Upper lobe of left lung (tissue), 4 donors: Measurements from ENCODE around the gene NUP214.

Experiments used
- EP300 ChIP-seq, 4 donors: sonication (generic); formaldehyde crosslinking; IDR thresholded peaks; one replicate each; pipeline ENCODE4 v1.5.1; 2017; ENCODE audit warnings: antibody characterized with exemption in 4 of 4, control low read depth in 2 of 4
- POLR2A ChIP-seq, 4 donors: fragments of 450-650 bp; IDR thresholded peaks; one replicate each; pipeline ENCODE4 v1.5.1; 2016 to 2017; ENCODE audit warnings: antibody characterized with exemption in 4 of 4, mild to moderate bottlenecking in 2 of 4
- POLR2AphosphoS5 ChIP-seq, 2 donors: sonication (generic); formaldehyde crosslinking; IDR thresholded peaks; one replicate each; pipeline ENCODE4 v1.5.1; 2017; ENCODE audit warnings: antibody characterized with exemption in 2 of 2

DNA sequence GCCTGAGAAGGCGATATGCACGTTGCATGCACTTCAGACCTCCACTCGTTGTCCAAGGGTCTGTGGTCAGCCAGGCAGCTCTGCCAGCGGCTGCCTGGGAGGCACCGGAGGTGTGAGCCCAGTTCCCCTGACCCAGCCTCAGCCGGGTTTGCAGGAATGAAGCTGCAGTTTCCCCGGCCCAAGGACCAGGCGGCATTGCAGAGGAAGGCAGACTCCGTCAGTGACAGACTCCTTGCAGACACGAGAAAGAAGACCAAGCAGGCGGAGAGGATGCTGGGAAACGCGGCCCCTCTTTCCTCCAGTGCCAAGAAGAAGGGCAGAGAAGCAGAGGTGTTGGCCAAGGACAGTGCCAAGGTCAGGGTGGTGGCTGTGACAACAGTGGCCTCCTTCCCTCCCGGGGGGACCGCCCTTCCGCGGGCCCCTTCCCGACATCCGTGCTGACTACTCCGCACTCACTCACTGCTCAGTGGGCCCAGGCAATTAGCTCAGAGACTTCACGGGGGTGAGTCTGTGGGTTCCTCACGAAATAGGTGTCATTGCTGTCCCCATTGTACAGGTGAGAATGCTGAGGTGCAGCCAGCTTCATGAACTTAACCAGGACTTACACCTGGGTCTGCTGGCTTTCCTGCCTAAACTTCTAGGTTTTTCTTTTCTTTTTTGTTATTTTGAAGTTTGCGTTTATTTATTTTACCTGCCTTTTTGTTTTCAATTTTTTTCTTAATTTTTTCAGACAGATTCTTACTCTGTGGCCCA, 39.8 kb upstream of the NUP214 start:
- TF ChIP-seq POLR2AphosphoS5 (IDR thresholded peaks at IDR 0.05) = no peak
- no peak for TF ChIP-seq POLR2A (IDR thresholded peaks at IDR 0.05)
- no peak for TF ChIP-seq EP300 (IDR thresholded peaks at IDR 0.05)
